ENCODE results near the gene BTBD19.
"Not testable (repeated sequence)": the region's sequence is repeated elsewhere in the genome, so short reads cannot be mapped to it uniquely, and the experiment has no call there.

- TF ChIP-seq, protein P1, sequence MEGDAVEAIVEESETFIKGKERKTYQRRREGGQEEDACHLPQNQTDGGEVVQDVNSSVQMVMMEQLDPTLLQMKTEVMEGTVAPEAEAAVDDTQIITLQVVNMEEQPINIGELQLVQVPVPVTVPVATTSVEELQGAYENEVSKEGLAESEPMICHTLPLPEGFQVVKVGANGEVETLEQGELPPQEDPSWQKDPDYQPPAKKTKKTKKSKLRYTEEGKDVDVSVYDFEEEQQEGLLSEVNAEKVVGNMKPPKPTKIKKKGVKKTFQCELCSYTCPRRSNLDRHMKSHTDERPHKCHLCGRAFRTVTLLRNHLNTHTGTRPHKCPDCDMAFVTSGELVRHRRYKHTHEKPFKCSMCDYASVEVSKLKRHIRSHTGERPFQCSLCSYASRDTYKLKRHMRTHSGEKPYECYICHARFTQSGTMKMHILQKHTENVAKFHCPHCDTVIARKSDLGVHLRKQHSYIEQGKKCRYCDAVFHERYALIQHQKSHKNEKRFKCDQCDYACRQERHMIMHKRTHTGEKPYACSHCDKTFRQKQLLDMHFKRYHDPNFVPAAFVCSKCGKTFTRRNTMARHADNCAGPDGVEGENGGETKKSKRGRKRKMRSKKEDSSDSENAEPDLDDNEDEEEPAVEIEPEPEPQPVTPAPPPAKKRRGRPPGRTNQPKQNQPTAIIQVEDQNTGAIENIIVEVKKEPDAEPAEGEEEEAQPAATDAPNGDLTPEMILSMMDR (IDR thresholded peaks at IDR 0.05), result not testable (repeated sequence)
- TF ChIP-seq POLR2A (IDR thresholded peaks at IDR 0.05), result not testable (repeated sequence)
These were observed 10.4 kb upstream of the BTBD19 start for GRCh38 chr1:44797886-44798285.

All from lower leg skin (tissue), 3 donors.